AG04449 (cell line): Measurements from ENCODE around the gene NANOS3.

Experiments
- CTCF ChIA-PET: fragments of 350-600 bp; formaldehyde crosslinking; extraction: SDS; loops from one replicate; lab custom pipeline; 2021; ENCODE audit warnings: antibody characterized with exemption; lab: Yijun Ruan, JAX
- POLR2A ChIA-PET: fragments of 400-600, 350-600 bp; formaldehyde crosslinking; extraction: SDS; loops from one replicate; lab custom pipeline; 2020; ENCODE audit warnings: antibody characterized with exemption, inconsistent platforms; lab: Yijun Ruan, JAX
- DNase-seq: peaks from one replicate; pipeline ENCODE4 v3.0.0-alpha.2; 2010; ENCODE audit warnings: low read depth, low spot score
- H3K4me3 ChIP-seq: 2 replicates; pipeline ENCODE4 v1.5.1; 2011; ENCODE audit warnings: low read depth, mild to moderate bottlenecking, control low read depth, low read length
- CTCF ChIP-seq: IDR thresholded peaks from one replicate; pipeline ENCODE4 v1.5.1; 2011; ENCODE audit warnings: mild to moderate bottlenecking, moderate library complexity, low read length, control low read depth, inconsistent platforms; ENCODE audit not compliant: insufficient read depth; ENCODE audit errors: missing control alignments

The NANOS3 gene

GRCh38 chr19:13888281-13888680, 11.3 kb downstream of the NANOS3 start:
- TF ChIP-seq CTCF, result no peak
- ChIA-PET CTCF (interaction anchor here (1.2 to 13.2 kb wide), 2 partner anchors 9 to 190 kb away, joined by 3 to 184 read pairs; no protein-coding TSS in a partner anchor), POLR2A (no interaction called here)
- H3K4me3 ChIP-seq, result no peak overlapping the region
- DNase-seq, result no peak

GRCh38 chr19:13890136-13890535, 13.2 kb downstream of the NANOS3 start:
- DNase-seq, result no peak
- H3K4me3 ChIP-seq, result no peak overlapping the region
- ChIA-PET CTCF (interaction anchor here (1.4 kb wide), 1 partner anchor 185 kb away, joined by 4 read pairs; no protein-coding TSS in a partner anchor), POLR2A (no interaction called here)
- no peak for TF ChIP-seq CTCF

GRCh38 chr19:13892870-13893269, 15.9 kb downstream of the NANOS3 start:
- ChIA-PET POLR2A (no interaction called here), CTCF (interaction anchor here (1.1 to 1.4 kb wide), 4 partner anchors 8 to 13 kb away, joined by 3 to 5 read pairs (median 4); no protein-coding TSS in a partner anchor)
- no peak overlapping the region for H3K4me3 ChIP-seq
- no peak for TF ChIP-seq CTCF
- no peak for DNase-seq

GRCh38 chr19:13894552-13894951, 17.6 kb downstream of the NANOS3 start:
- POLR2A ChIA-PET, result no interaction called here
- no peak for DNase-seq
- CTCF ChIA-PET, result interaction anchor here (1.3 kb wide), 2 partner anchors 11 to 13 kb away, joined by 3 to 6 read pairs; no protein-coding TSS in a partner anchor
- TF ChIP-seq CTCF, result no peak
- H3K4me3 ChIP-seq, result no peak overlapping the region

- CTCF ChIA-PET, result no interaction called here
- DNase-seq, result no peak
- no peak for TF ChIP-seq CTCF
- POLR2A ChIA-PET, result no interaction called here
- H3K4me3 ChIP-seq, result no peak overlapping the region
Observed at GRCh38 chr19:13896227-13896626, 19.3 kb downstream of the NANOS3 start.

- ChIA-PET CTCF (interaction anchor here (1.0 to 3.2 kb wide), 3 partner anchors 11 to 19 kb away, joined by 4 to 10 read pairs (median 5); no protein-coding TSS in a partner anchor), POLR2A (no interaction called here)
- no peak for TF ChIP-seq CTCF
- DNase-seq, result no peak
- H3K4me3 ChIP-seq, result no peak overlapping the region
Observed at GRCh38 chr19:13899393-13899792, 22.5 kb downstream of the NANOS3 start.
